SK-N-MC (cell line): ENCODE measurements around the gene STAT5A.
"Not testable (repeated sequence)": the region's sequence is repeated elsewhere in the genome, so short reads cannot be mapped to it uniquely, and the experiment has no call there.

Experiments used
- EZH2 ChIP-seq: fragments of 200-600 bp; sonication (generic); IDR thresholded peaks from one replicate; pipeline ENCODE4 v1.6.1; 2017; ENCODE audit warnings: antibody characterized with exemption
- POLR2AphosphoS5 ChIP-seq: IDR thresholded peaks from 2 replicates; pipeline ENCODE4 v1.6.1; 2012; ENCODE audit warnings: mild to moderate bottlenecking, low read depth, low read length, borderline replicate concordance

DNA sequence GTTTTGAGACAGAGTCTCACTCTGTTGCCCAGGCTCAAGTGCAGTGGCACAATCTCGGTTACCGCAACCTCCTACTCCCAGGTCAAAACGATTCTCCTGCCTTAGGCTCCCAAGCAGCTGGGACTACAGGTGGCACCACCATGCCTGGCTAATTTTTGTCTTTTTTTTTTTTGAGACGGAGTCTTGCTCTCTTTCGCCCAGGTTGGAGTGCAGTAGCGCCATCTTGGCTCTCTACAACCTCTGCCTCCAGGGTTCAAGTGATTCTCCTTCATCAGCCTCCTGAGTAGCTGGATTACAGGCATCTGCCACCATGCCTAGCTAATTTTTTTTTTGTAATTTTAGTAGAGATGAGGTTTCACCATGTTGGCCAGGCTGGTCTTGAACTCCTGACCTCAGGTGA lies 29.7 kb downstream of the STAT5A start:
- TF ChIP-seq POLR2AphosphoS5, EZH2: not testable (repeated sequence)
